Upper lobe of right lung (tissue), 1 donor: Measurements from ENCODE around the gene KRTAP5-1. TPM values are rescaled to one million over a fixed set of nuclear protein-coding genes. Genes with fewer than 3 reads are reported as not detected.
"Not testable (repeated sequence)": the region's sequence is repeated elsewhere in the genome, so short reads cannot be mapped to it uniquely, and the experiment has no call there.

Experiments used
- ATAC-seq: fragments of 200-7000 bp; cut with Tn5 transposase; one replicate; pipeline ENCODE4 v1.9.1; 2020; ENCODE audit warnings: mild to moderate bottlenecking, moderate library complexity
- DNase-seq: peaks from one replicate; pipeline ENCODE4 v3.0.0-alpha.2; 2020
- H3K27ac ChIP-seq: fragments of 200-600 bp; one replicate; pipeline ENCODE4 v1.8.0; 2022
- H3K27me3 ChIP-seq: fragments of 200-600 bp; one replicate; pipeline ENCODE4 v1.8.0; 2022; ENCODE audit warnings: mild to moderate bottlenecking
- H3K36me3 ChIP-seq: fragments of 200-600 bp; one replicate; pipeline ENCODE4 v1.8.0; 2022
- H3K4me1 ChIP-seq: fragments of 200-600 bp; one replicate; pipeline ENCODE4 v1.8.0; 2022
- H3K4me3 ChIP-seq: fragments of 200-600 bp; one replicate; pipeline ENCODE4 v1.8.0; 2022; ENCODE audit warnings: mild to moderate bottlenecking
- H3K9me3 ChIP-seq: fragments of 200-600 bp; one replicate; pipeline ENCODE4 v1.8.0; 2022
- CTCF ChIP-seq: fragments of 200-600 bp; IDR thresholded peaks from one replicate; pipeline ENCODE4 v1.8.0; 2022; ENCODE audit warnings: antibody characterized with exemption
- intact Hi-C: fragments of 100-400 bp; cut with DNase I; formaldehyde crosslinking; loops from one replicate; pipeline ENCODE4 v1.11.0; 2022
- total RNA-seq: library from RNA; stranded (reverse); fragmentation: NEBNext Ultra II Directional; extraction: Animal tissue kit (Norgen Biotek cat#: 25700); gene quantifications from one replicate; pipeline ENCODE4 v1.2.1, GENCODE V29; 2021
- donor health status: DM: no; HTN: yes; CAD: no; lungs with severe emphysema.

KRTAP5-1 gene
- total RNA-seq, 1 donor from 2014 or later: not detected

DNA sequence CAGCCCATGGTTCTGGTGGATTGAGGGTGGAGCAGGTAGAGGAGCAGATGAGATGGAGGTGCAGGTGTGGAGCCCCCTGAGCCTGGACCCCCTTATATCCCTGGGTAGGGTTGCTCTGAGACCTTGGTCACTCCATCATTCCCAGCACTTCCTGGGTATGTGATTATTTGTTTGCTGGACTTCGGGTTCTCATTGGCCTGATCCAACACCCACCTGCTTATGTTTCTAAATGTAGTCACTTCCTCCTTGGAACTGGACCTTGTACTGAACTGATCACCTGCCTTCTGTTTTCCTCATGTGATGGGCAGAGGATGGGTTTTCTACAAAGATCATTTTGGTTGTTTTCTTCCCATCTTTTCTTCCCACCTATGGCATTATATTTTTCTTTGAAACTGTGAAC, 37.0 kb upstream of the KRTAP5-1 start, which contains the start of gene KRTAP5-4:
TSS of gene KRTAP5-4 (minus strand) at position 53 of the 400 bp plus-strand sequence. CDS start at position 8, 45 bp downstream.
- intact Hi-C loops: no loop called here
- no peak within 1 kb of the TSS for H3K27ac ChIP-seq

DNA sequence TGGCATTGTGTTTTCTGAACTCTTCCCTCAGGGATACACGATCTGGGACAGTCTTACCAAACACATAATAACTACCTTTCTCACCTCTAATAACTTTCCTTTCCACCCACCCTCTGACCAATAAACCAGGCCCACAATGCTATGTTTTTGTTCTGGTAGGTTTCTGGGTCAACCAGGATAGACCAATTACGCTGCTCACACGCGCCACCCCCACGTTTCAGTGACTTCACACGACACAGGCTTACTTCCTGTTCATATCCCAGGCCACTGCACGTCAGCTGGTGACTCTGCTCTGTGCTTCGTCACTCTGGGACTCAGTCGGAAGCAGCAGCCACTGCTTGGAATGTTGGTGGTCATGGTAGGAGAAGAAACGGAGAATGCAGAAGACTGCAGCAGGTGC, 34.4 kb upstream of the KRTAP5-1 start:
- no peaks in the 10 kb centered on the region for H3K9me3 ChIP-seq
- intact Hi-C loops: no loop called here
- peaks cover 25% of the 10 kb centered on the region for H3K27me3 ChIP-seq
- ATAC-seq: peak; percentile 19
- no peak overlapping the region for H3K27ac ChIP-seq
- no peak for TF ChIP-seq CTCF
- H3K4me1 ChIP-seq: no peaks in the 10 kb centered on the region
- H3K36me3 ChIP-seq: no peaks in the 10 kb centered on the region
- no peak for DNase-seq
- no peak overlapping the region for H3K4me3 ChIP-seq

More for the DNA sequence above, 37.0 kb upstream of the KRTAP5-1 start, which contains the start of gene KRTAP5-4:
- Histone ChIP-seq H3K4me3 (no peak within 1 kb of the TSS), H3K27me3 (peaks cover 7% of the 10 kb centered on the region), H3K4me1 (no peaks in the 10 kb centered on the region), H3K36me3 (no peaks in the 10 kb centered on the region), H3K9me3 (no peaks in the 10 kb centered on the region)
- no peak for DNase-seq
- no peak for TF ChIP-seq CTCF
- ATAC-seq: no peak

GRCh38 chr11:1618231-1618630, 33.1 kb upstream of the KRTAP5-1 start:
- H3K4me3 ChIP-seq: no peak overlapping the region
- H3K27me3 ChIP-seq: peaks cover 25% of the 10 kb centered on the region
- H3K4me1 ChIP-seq: no peaks in the 10 kb centered on the region
- DNase-seq: no peak
- H3K9me3 ChIP-seq: no peaks in the 10 kb centered on the region
- ATAC-seq: no peak
- H3K36me3 ChIP-seq: no peaks in the 10 kb centered on the region
- no peak overlapping the region for H3K27ac ChIP-seq
- intact Hi-C loops: no loop called here
- no peak for TF ChIP-seq CTCF

GRCh38 chr11:1608363-1608762, 23.3 kb upstream of the KRTAP5-1 start, which contains the start of gene KRTAP5-3:
KRTAP5-3 (minus strand) TSS chr11:1608463; CDS start chr11:1608385, 78 bp downstream.
- H3K27me3 ChIP-seq: no peaks in the 10 kb centered on the region

DNA sequence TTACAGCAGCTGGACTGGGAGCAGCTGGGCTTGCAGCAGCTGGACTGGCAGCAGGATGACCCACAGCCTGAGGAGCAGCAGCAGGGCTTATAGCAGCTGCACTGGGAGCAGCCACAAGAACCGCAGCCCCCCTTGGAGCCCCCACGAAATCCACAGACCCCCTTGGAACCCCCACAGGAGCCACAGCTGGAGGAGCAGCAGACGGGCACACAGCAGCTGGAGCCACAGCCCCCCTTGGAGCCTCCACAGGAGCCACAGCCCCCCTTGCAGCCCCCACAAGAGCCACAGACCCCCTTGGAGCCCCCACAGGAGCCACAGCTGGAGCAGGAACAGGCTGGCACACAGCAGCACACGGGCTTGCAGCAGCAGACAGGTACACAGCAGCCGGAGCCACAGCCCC, 22.8 kb upstream of the KRTAP5-1 start:
- intact Hi-C loops, H3K36me3 ChIP-seq, H3K9me3 ChIP-seq, DNase-seq, ATAC-seq, H3K27me3 ChIP-seq, H3K4me1 ChIP-seq, H3K4me3 ChIP-seq, H3K27ac ChIP-seq: not testable (repeated sequence)

More at GRCh38 chr11:1608363-1608762, 23.3 kb upstream of the KRTAP5-1 start, which contains the start of gene KRTAP5-3:
- Histone ChIP-seq H3K4me3 (no peak within 1 kb of the TSS), H3K36me3 (no peaks in the 10 kb centered on the region), H3K27ac (no peak within 1 kb of the TSS), H3K4me1 (no peaks in the 10 kb centered on the region), H3K9me3 (no peaks in the 10 kb centered on the region)
- DNase-seq (no peak), ATAC-seq (no peak)
- intact Hi-C loops: no loop called here
- no peak for TF ChIP-seq CTCF

GRCh38 chr11:1607156-1607845, 22.2 kb upstream of the KRTAP5-1 start:
- intact Hi-C loops, H3K27ac ChIP-seq, H3K4me3 ChIP-seq, H3K9me3 ChIP-seq, H3K36me3 ChIP-seq, H3K4me1 ChIP-seq, DNase-seq, H3K27me3 ChIP-seq: not testable (repeated sequence)
- peak; percentile 45 for ATAC-seq

GRCh38 chr11:1605923-1606322, 20.8 kb upstream of the KRTAP5-1 start:
- ATAC-seq, H3K27me3 ChIP-seq, H3K36me3 ChIP-seq, H3K9me3 ChIP-seq, H3K4me1 ChIP-seq, H3K4me3 ChIP-seq, intact Hi-C loops, DNase-seq, H3K27ac ChIP-seq: not testable (repeated sequence)
